Upper lobe of left lung (tissue), 4 donors: ENCODE measurements around the gene PAEP.

Source experiments
- POLR2A ChIP-seq, 4 donors: fragments of 450-650 bp; IDR thresholded peaks; one replicate each; pipeline ENCODE4 v1.5.1; 2016 to 2017; ENCODE audit warnings: antibody characterized with exemption in 4 of 4, mild to moderate bottlenecking in 2 of 4
- TF ChIP-seq, protein P1 (sequence below), 6 experiments: fragments of 450-650 bp in 4 of 6; fragments of 200-600 bp in 2 of 6; sonication (generic) in 2 of 6; IDR thresholded peaks; one replicate each; pipeline ENCODE4 v1.5.1; 2016 to 2019; ENCODE audit warnings: antibody characterized with exemption in 6 of 6

DNA sequence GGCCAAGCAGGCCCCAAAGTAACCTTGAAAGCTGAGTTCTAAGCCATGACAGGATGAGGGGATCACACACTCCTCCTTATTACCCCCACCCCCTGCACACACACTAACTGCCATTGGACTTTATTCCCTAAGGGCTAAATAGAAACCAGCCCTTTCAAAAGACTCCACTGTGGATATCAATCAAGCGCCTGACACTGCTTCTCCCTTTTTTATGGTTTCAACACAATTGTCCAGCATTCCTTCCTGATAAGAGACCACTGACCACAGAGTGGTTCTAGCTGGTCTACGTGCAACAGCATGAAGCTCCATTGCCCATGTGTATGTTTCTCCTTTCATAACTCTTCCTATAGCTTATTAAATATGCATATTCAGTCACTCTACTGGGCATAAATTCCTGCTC, 34.7 kb downstream of the PAEP start:
- TF ChIP-seq, protein P1, sequence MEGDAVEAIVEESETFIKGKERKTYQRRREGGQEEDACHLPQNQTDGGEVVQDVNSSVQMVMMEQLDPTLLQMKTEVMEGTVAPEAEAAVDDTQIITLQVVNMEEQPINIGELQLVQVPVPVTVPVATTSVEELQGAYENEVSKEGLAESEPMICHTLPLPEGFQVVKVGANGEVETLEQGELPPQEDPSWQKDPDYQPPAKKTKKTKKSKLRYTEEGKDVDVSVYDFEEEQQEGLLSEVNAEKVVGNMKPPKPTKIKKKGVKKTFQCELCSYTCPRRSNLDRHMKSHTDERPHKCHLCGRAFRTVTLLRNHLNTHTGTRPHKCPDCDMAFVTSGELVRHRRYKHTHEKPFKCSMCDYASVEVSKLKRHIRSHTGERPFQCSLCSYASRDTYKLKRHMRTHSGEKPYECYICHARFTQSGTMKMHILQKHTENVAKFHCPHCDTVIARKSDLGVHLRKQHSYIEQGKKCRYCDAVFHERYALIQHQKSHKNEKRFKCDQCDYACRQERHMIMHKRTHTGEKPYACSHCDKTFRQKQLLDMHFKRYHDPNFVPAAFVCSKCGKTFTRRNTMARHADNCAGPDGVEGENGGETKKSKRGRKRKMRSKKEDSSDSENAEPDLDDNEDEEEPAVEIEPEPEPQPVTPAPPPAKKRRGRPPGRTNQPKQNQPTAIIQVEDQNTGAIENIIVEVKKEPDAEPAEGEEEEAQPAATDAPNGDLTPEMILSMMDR (IDR thresholded peaks at IDR 0.05): no peak
- TF ChIP-seq POLR2A (IDR thresholded peaks at IDR 0.05): no peak
